ENCODE results near the gene CHIT1. TPM values are rescaled to one million over a fixed set of nuclear protein-coding genes. Genes with fewer than 3 reads are reported as not detected.

The CHIT1 gene
- total and polyA plus RNA-seq, 9 of the 15 experiments (the other 6 are each of a cell fraction or from before 2014, with no cell fraction given): not detected

DNA sequence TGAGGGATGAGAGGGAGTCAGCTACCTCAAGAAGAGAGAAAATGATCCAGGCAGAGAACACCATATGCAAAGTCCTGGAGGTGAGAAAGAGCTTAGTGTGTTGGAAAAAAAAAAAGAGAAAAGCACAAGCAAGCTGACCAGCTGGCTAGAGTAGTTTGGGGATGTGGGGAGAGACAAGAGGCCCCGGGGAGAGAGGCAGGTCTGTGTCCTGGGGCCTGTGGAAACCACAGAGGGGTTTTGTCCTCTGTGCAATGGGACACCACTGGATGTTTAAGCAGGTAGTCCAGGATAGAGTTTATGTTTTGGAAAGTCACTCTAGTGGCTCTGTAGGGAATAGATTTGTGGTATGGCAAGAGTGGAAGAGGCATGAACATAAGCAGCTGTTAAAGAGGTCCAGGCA lies 28.6 kb downstream of the CHIT1 start:
- Histone ChIP-seq H2AFZ (ENCODE audit: low read depth, low read length) (no peak overlapping the region), H3K79me2 (ENCODE audit: control insufficient read depth, insufficient read depth, low read length) (no peaks in the 10 kb centered on the region), H4K20me1 (replicated peaks; ENCODE audit: control insufficient read depth, insufficient read depth, low read length) (no peaks in the 10 kb centered on the region; the same call in 1 of the 2 replicates), H3K9me1 (ENCODE audit: control insufficient read depth, insufficient read depth, low read length) (no peaks in the 10 kb centered on the region), H3K27me3 (ENCODE audit: control insufficient read depth in 2 of 2, insufficient read depth in 2 of 2, low read length in 2 of 2) (peaks cover 34 to 55% of the 10 kb centered on the region in 2 experiments), H3K27ac (ENCODE audit: extremely low read depth, low read depth, low read length) (no peak overlapping the region), H3K9me3 (replicated peaks; ENCODE audit: control insufficient read depth, insufficient read depth, low read depth, low read length) (no peaks in the 10 kb centered on the region), H3K4me1 (replicated peaks in 1 of 2; ENCODE audit: control insufficient read depth in 2 of 2, insufficient read depth in 2 of 2, low read length in 2 of 2) (no peaks in the 10 kb centered on the region), H3K4me3 (no peak overlapping the region), H3K36me3 (ENCODE audit: control insufficient read depth, insufficient read depth, low read length) (no peaks in the 10 kb centered on the region), H3K9ac (ENCODE audit: insufficient read depth in 1 of 2, low read depth in 2 of 2, low read length in 2 of 2) (no peak overlapping the region), H3K4me2 (ENCODE audit: insufficient read depth, low read length) (no peak overlapping the region)
- 14% methylated on average over 1 of the region's 1 CpG for WGBS (ENCODE audit: insufficient coverage, low coverage, missing lambda C conversion rate)
- FAIRE-seq (no peak), DNase-seq (ENCODE audit: extremely low read depth in 1 of 4, low spot score in 3 of 4) (no peak), ATAC-seq (no peak)
- POLR2A ChIA-PET: interaction anchor here (0.7 kb wide), 1 partner anchor 77 kb away, joined by 3 read pairs; no protein-coding TSS in a partner anchor
- in situ Hi-C loops (cut with MboI): no loop called here
- TF ChIP-seq RBM17 (IDR thresholded peaks at IDR 0.05; ENCODE audit: borderline replicate concordance, low read depth, low read length) (no peak), NFATC3 (IDR thresholded peaks at IDR 0.05) (no peak)
- TF ChIP-seq, protein P1, sequence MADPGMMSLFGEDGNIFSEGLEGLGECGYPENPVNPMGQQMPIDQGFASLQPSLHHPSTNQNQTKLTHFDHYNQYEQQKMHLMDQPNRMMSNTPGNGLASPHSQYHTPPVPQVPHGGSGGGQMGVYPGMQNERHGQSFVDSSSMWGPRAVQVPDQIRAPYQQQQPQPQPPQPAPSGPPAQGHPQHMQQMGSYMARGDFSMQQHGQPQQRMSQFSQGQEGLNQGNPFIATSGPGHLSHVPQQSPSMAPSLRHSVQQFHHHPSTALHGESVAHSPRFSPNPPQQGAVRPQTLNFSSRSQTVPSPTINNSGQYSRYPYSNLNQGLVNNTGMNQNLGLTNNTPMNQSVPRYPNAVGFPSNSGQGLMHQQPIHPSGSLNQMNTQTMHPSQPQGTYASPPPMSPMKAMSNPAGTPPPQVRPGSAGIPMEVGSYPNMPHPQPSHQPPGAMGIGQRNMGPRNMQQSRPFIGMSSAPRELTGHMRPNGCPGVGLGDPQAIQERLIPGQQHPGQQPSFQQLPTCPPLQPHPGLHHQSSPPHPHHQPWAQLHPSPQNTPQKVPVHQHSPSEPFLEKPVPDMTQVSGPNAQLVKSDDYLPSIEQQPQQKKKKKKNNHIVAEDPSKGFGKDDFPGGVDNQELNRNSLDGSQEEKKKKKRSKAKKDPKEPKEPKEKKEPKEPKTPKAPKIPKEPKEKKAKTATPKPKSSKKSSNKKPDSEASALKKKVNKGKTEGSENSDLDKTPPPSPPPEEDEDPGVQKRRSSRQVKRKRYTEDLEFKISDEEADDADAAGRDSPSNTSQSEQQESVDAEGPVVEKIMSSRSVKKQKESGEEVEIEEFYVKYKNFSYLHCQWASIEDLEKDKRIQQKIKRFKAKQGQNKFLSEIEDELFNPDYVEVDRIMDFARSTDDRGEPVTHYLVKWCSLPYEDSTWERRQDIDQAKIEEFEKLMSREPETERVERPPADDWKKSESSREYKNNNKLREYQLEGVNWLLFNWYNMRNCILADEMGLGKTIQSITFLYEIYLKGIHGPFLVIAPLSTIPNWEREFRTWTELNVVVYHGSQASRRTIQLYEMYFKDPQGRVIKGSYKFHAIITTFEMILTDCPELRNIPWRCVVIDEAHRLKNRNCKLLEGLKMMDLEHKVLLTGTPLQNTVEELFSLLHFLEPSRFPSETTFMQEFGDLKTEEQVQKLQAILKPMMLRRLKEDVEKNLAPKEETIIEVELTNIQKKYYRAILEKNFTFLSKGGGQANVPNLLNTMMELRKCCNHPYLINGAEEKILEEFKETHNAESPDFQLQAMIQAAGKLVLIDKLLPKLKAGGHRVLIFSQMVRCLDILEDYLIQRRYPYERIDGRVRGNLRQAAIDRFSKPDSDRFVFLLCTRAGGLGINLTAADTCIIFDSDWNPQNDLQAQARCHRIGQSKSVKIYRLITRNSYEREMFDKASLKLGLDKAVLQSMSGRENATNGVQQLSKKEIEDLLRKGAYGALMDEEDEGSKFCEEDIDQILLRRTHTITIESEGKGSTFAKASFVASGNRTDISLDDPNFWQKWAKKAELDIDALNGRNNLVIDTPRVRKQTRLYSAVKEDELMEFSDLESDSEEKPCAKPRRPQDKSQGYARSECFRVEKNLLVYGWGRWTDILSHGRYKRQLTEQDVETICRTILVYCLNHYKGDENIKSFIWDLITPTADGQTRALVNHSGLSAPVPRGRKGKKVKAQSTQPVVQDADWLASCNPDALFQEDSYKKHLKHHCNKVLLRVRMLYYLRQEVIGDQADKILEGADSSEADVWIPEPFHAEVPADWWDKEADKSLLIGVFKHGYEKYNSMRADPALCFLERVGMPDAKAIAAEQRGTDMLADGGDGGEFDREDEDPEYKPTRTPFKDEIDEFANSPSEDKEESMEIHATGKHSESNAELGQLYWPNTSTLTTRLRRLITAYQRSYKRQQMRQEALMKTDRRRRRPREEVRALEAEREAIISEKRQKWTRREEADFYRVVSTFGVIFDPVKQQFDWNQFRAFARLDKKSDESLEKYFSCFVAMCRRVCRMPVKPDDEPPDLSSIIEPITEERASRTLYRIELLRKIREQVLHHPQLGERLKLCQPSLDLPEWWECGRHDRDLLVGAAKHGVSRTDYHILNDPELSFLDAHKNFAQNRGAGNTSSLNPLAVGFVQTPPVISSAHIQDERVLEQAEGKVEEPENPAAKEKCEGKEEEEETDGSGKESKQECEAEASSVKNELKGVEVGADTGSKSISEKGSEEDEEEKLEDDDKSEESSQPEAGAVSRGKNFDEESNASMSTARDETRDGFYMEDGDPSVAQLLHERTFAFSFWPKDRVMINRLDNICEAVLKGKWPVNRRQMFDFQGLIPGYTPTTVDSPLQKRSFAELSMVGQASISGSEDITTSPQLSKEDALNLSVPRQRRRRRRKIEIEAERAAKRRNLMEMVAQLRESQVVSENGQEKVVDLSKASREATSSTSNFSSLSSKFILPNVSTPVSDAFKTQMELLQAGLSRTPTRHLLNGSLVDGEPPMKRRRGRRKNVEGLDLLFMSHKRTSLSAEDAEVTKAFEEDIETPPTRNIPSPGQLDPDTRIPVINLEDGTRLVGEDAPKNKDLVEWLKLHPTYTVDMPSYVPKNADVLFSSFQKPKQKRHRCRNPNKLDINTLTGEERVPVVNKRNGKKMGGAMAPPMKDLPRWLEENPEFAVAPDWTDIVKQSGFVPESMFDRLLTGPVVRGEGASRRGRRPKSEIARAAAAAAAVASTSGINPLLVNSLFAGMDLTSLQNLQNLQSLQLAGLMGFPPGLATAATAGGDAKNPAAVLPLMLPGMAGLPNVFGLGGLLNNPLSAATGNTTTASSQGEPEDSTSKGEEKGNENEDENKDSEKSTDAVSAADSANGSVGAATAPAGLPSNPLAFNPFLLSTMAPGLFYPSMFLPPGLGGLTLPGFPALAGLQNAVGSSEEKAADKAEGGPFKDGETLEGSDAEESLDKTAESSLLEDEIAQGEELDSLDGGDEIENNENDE (IDR thresholded peaks at IDR 0.05; ENCODE audit: low read depth, low read length): no peak
- intact Hi-C loops (cut with micrococcal nuclease): no loop called here
- CTCF ChIA-PET (ENCODE audit: low intra/inter-chr PET ratio): no interaction called here
- no TSS peak for BruUV-seq (replicated peaks)
